Colonic mucosa (tissue), 4 donors: ENCODE data around the gene ARHGAP23. TPM values are rescaled to one million over a fixed set of nuclear protein-coding genes. Genes with fewer than 3 reads are reported as not detected.

Experiments used
- DNase-seq: peaks from one replicate; pipeline ENCODE4 v3.0.0-alpha.2; 2020
- H3K27ac ChIP-seq: fragments of 200-600 bp; one replicate; pipeline ENCODE4 v1.8.0; 2021
- H3K27me3 ChIP-seq: fragments of 200-600 bp; one replicate; pipeline ENCODE4 v1.8.0; 2021
- H3K36me3 ChIP-seq: fragments of 200-600 bp; one replicate; pipeline ENCODE4 v1.8.0; 2021
- H3K4me1 ChIP-seq: fragments of 200-600 bp; one replicate; pipeline ENCODE4 v1.8.0; 2021; ENCODE audit warnings: mild to moderate bottlenecking
- H3K4me3 ChIP-seq: fragments of 200-600 bp; one replicate; pipeline ENCODE4 v1.8.0; 2021
- H3K9ac ChIP-seq, 2 donors: one replicate each; pipeline ENCODE4 v1.7.0; 2013; ENCODE audit warnings: control low read depth in 2 of 2, low read depth in 2 of 2, low read length in 2 of 2
- H3K9me3 ChIP-seq: fragments of 200-600 bp; one replicate; pipeline ENCODE4 v1.8.0; 2021
- CTCF ChIP-seq: fragments of 200-600 bp; IDR thresholded peaks from one replicate; pipeline ENCODE4 v1.8.0; 2022; ENCODE audit warnings: antibody characterized with exemption, mild to moderate bottlenecking
- intact Hi-C: fragments of 100-400 bp; cut with DNase I; formaldehyde crosslinking; loops from one replicate; pipeline ENCODE4 v1.14.1; 2022
- total RNA-seq, 2 donors: library from RNA; stranded (reverse); fragmentation: NEBNext Ultra II Directional in 1 of 2; extraction: Animal tissue kit (Norgen Biotek cat#: 25700) in 1 of 2; gene quantifications; one replicate each; pipeline ENCODE4 v1.2.1, GENCODE V29; 2021
- donor health status: healthy.
- donor health status: DM: no; HTN: no; CAD: no.
- donor health status: DM: no; HTN: no; CAD: no.

ARHGAP23 gene
- total RNA-seq, 2 donors from 2014 or later: 4.0 to 14.1 TPM

GRCh38 chr17:38424297-38424972, 3.8 kb upstream of the ARHGAP23 start:
- peaks cover 4% of the 10 kb centered on the region for H3K4me1 ChIP-seq
- intact Hi-C loops: loop anchor here (5.0 kb wide), 1 partner anchor 58 kb away; no protein-coding TSS in a partner anchor
- no peaks in the 10 kb centered on the region for H3K36me3 ChIP-seq
- no peak overlapping the region for H3K9ac ChIP-seq
- no peak for TF ChIP-seq CTCF
- H3K27me3 ChIP-seq: peaks cover 14% of the 10 kb centered on the region
- H3K9me3 ChIP-seq: no peaks in the 10 kb centered on the region
- DNase-seq: no peak
- no peak overlapping the region for H3K4me3 ChIP-seq
- H3K27ac ChIP-seq: no peak overlapping the region

GRCh38 chr17:38425031-38425430, 3.2 kb upstream of the ARHGAP23 start:
- H3K4me1 ChIP-seq: peaks cover 4% of the 10 kb centered on the region
- H3K27ac ChIP-seq: no peak overlapping the region
- no peaks in the 10 kb centered on the region for H3K36me3 ChIP-seq
- TF ChIP-seq CTCF: no peak
- no peak overlapping the region for H3K4me3 ChIP-seq
- no peaks in the 10 kb centered on the region for H3K9me3 ChIP-seq
- no peak overlapping the region for H3K9ac ChIP-seq
- intact Hi-C loops: no loop called here
- H3K27me3 ChIP-seq: peaks cover 10% of the 10 kb centered on the region
- DNase-seq: no peak

GRCh38 chr17:38425744-38426143, 2.5 kb upstream of the ARHGAP23 start:
- intact Hi-C loops: no loop called here
- DNase-seq: no peak
- H3K4me1 ChIP-seq: peaks cover 4% of the 10 kb centered on the region

GRCh38 chr17:38426441-38426840, 1.8 kb upstream of the ARHGAP23 start:
- Histone ChIP-seq H3K36me3 (no peaks in the 10 kb centered on the region), H3K27ac (no peak overlapping the region), H3K27me3 (peaks cover under 1% of the 10 kb centered on the region), H3K4me3 (no peak overlapping the region), H3K4me1 (peaks cover 4% of the 10 kb centered on the region), H3K9me3 (no peaks in the 10 kb centered on the region), H3K9ac (no peak overlapping the region)
- intact Hi-C loops: no loop called here
- TF ChIP-seq CTCF: no peak
- no peak for DNase-seq

More at GRCh38 chr17:38425744-38426143, 2.5 kb upstream of the ARHGAP23 start:
- H3K9me3 ChIP-seq: no peaks in the 10 kb centered on the region
- no peak overlapping the region for H3K4me3 ChIP-seq
- no peaks in the 10 kb centered on the region for H3K36me3 ChIP-seq
- H3K9ac ChIP-seq: no peak overlapping the region
- TF ChIP-seq CTCF: no peak
- H3K27ac ChIP-seq: no peak overlapping the region
- H3K27me3 ChIP-seq: peaks cover 7% of the 10 kb centered on the region

GRCh38 chr17:38427160-38427949, 909 bp upstream of the ARHGAP23 start:
- Histone ChIP-seq H3K4me3 (peak overlapping the region; percentile 71), H3K4me1 (peaks cover 4% of the 10 kb centered on the region), H3K27me3 (no peaks in the 10 kb centered on the region), H3K36me3 (no peaks in the 10 kb centered on the region), H3K9ac (peak overlapping the region; percentile 62 to 78), H3K9me3 (no peaks in the 10 kb centered on the region), H3K27ac (peak overlapping the region; percentile 20)
- no peak for DNase-seq
- no peak for TF ChIP-seq CTCF
- intact Hi-C loops: no loop called here
